ENCODE measurements around the gene SMIM30. TPM values are rescaled to one million over a fixed set of nuclear protein-coding genes. Genes with fewer than 3 reads are reported as not detected.

The SMIM30 gene
- total and polyA plus RNA-seq, 4 donors: 35.8 to 135 (median 48.7) TPM

GRCh38 chr7:113159746-113160339, 41.5 kb upstream of the SMIM30 start:
- H3K27ac ChIP-seq (ENCODE audit: low read depth in 1 of 2, low read length in 1 of 2): no peak overlapping the region
- TF ChIP-seq CTCF (IDR thresholded peaks at IDR 0.05; ENCODE audit: control extremely low read depth, extremely low read depth): no peak
- no peak overlapping the region for H3K9ac ChIP-seq (ENCODE audit: insufficient read depth in 1 of 2, low read length in 2 of 2)
- WGBS, 2 donors: 49 to 51% methylated on average over 5 of the region's 5 CpGs
- no peak overlapping the region for H3K4me3 ChIP-seq
- peak; percentile 16 to 41 (median 18) for DNase-seq
- H3K36me3 ChIP-seq (ENCODE audit: control insufficient read depth in 4 of 4, insufficient read depth in 4 of 4, low read length in 4 of 4): no peaks in the 10 kb centered on the region
- H3K4me1 ChIP-seq (ENCODE audit: control insufficient read depth in 5 of 5, insufficient read depth in 5 of 5, low read length in 5 of 5): no peaks in the 10 kb centered on the region
- ATAC-seq (ENCODE audit: insufficient read depth, low FRiP score): no peak
- no peaks in the 10 kb centered on the region for H3K9me3 ChIP-seq (ENCODE audit: control insufficient read depth in 4 of 4, insufficient read depth in 3 of 4, low read length in 3 of 4)
- H3K27me3 ChIP-seq (ENCODE audit: control insufficient read depth in 3 of 3, insufficient read depth in 3 of 3, low read length in 2 of 3): no peaks in the 10 kb centered on the region

GRCh38 chr7:113158756-113159155, 40.4 kb upstream of the SMIM30 start:
- no peaks in the 10 kb centered on the region for H3K36me3 ChIP-seq (ENCODE audit: control insufficient read depth in 4 of 4, insufficient read depth in 4 of 4, low read length in 4 of 4)
- no peaks in the 10 kb centered on the region for H3K4me1 ChIP-seq (ENCODE audit: control insufficient read depth in 5 of 5, insufficient read depth in 5 of 5, low read length in 5 of 5)
- H3K27ac ChIP-seq (ENCODE audit: low read depth in 1 of 2, low read length in 1 of 2): no peak overlapping the region
- H3K4me3 ChIP-seq: no peak overlapping the region
- no peaks in the 10 kb centered on the region for H3K9me3 ChIP-seq (ENCODE audit: control insufficient read depth in 4 of 4, insufficient read depth in 3 of 4, low read length in 3 of 4)
- ATAC-seq (ENCODE audit: insufficient read depth, low FRiP score) (no peak), DNase-seq (no peak)
- 31 to 40% methylated on average over 2 of the region's 2 CpGs for whole genome bisulfite sequencing, 2 donors
- no peaks in the 10 kb centered on the region for H3K27me3 ChIP-seq (ENCODE audit: control insufficient read depth in 3 of 3, insufficient read depth in 3 of 3, low read length in 2 of 3)
- TF ChIP-seq CTCF (IDR thresholded peaks at IDR 0.05; ENCODE audit: control extremely low read depth, extremely low read depth): no peak
- H3K9ac ChIP-seq (ENCODE audit: insufficient read depth in 1 of 2, low read length in 2 of 2): no peak overlapping the region

GRCh38 chr7:113154117-113154516, 35.8 kb upstream of the SMIM30 start:
- no peak for ATAC-seq (ENCODE audit: insufficient read depth, low FRiP score)
- Histone ChIP-seq H3K4me1 (ENCODE audit: control insufficient read depth in 5 of 5, insufficient read depth in 5 of 5, low read length in 5 of 5) (no peaks in the 10 kb centered on the region), H3K27ac (ENCODE audit: low read depth in 1 of 2, low read length in 1 of 2) (no peak overlapping the region), H3K4me3 (no peak overlapping the region), H3K9me3 (ENCODE audit: control insufficient read depth in 4 of 4, insufficient read depth in 3 of 4, low read length in 3 of 4) (no peaks in the 10 kb centered on the region), H3K27me3 (ENCODE audit: control insufficient read depth in 3 of 3, insufficient read depth in 3 of 3, low read length in 2 of 3) (no peaks in the 10 kb centered on the region), H3K36me3 (ENCODE audit: control insufficient read depth in 4 of 4, insufficient read depth in 4 of 4, low read length in 4 of 4) (no peaks in the 10 kb centered on the region), H3K9ac (ENCODE audit: insufficient read depth in 1 of 2, low read length in 2 of 2) (no peak overlapping the region)
- no peak for TF ChIP-seq CTCF (IDR thresholded peaks at IDR 0.05; ENCODE audit: control extremely low read depth, extremely low read depth)
- 89 to 91% methylated on average over 3 of the region's 3 CpGs for WGBS, 2 donors
- no peak for DNase-seq

- no peaks in the 10 kb centered on the region for H3K9me3 ChIP-seq (ENCODE audit: control insufficient read depth in 4 of 4, insufficient read depth in 3 of 4, low read length in 3 of 4)
- H3K27me3 ChIP-seq (ENCODE audit: control insufficient read depth in 3 of 3, insufficient read depth in 3 of 3, low read length in 2 of 3): no peaks in the 10 kb centered on the region
- WGBS, 2 donors: 46 to 70% methylated on average over 1 of the region's 1 CpG
- no peaks in the 10 kb centered on the region for H3K4me1 ChIP-seq (ENCODE audit: control insufficient read depth in 5 of 5, insufficient read depth in 5 of 5, low read length in 5 of 5)
- no peak overlapping the region for H3K4me3 ChIP-seq
- ATAC-seq (ENCODE audit: insufficient read depth, low FRiP score): no peak
- no peaks in the 10 kb centered on the region for H3K36me3 ChIP-seq (ENCODE audit: control insufficient read depth in 4 of 4, insufficient read depth in 4 of 4, low read length in 4 of 4)
- H3K9ac ChIP-seq (ENCODE audit: insufficient read depth in 1 of 2, low read length in 2 of 2): no peak overlapping the region
- H3K27ac ChIP-seq (ENCODE audit: low read depth in 1 of 2, low read length in 1 of 2): no peak overlapping the region
- DNase-seq: no peak
- TF ChIP-seq CTCF (IDR thresholded peaks at IDR 0.05; ENCODE audit: control extremely low read depth, extremely low read depth): no peak
Measured at GRCh38 chr7:113144817-113145216, 26.5 kb upstream of the SMIM30 start.
